Measurements from ENCODE around the gene ZBTB7A. TPM values are rescaled to one million over a fixed set of nuclear protein-coding genes. Genes with fewer than 3 reads are reported as not detected.
A peak's percentile ranks its signal among the peaks of the same experiment; 100 is the strongest.

The ZBTB7A gene
- total RNA-seq, 6 donors from 2014 or later: 54.1 to 131 (median 72.6) TPM

DNA sequence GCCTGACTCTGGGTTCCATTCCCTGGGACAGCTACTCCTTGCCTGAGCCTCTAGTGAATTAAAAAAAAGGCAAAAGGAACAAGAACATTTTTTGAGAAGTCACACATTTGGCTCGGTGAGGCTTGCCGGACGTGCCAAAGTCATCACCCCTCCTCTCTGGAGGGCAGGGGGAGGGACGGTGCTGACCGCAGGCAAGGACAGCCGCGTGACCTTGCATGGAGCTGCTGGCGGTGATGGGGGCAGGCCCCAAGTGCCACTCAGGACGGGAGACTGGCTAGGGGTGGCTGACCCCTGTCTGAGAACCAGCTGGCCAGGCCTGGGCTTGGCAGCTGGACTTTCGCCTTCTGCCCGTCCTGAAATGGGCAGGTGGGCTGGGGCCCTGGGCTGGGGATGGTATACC, 30.8 kb upstream of the ZBTB7A start:
- ATAC-seq (ENCODE audit: low FRiP score in 2 of 2) (peak in 1 of 2 donors; percentile 41), DNase-seq (peak in 1 of 2 donors; percentile 55)
- H3K27ac ChIP-seq: peak overlapping the region in 1 of 4 donors; percentile 21
- TF ChIP-seq, protein P1, sequence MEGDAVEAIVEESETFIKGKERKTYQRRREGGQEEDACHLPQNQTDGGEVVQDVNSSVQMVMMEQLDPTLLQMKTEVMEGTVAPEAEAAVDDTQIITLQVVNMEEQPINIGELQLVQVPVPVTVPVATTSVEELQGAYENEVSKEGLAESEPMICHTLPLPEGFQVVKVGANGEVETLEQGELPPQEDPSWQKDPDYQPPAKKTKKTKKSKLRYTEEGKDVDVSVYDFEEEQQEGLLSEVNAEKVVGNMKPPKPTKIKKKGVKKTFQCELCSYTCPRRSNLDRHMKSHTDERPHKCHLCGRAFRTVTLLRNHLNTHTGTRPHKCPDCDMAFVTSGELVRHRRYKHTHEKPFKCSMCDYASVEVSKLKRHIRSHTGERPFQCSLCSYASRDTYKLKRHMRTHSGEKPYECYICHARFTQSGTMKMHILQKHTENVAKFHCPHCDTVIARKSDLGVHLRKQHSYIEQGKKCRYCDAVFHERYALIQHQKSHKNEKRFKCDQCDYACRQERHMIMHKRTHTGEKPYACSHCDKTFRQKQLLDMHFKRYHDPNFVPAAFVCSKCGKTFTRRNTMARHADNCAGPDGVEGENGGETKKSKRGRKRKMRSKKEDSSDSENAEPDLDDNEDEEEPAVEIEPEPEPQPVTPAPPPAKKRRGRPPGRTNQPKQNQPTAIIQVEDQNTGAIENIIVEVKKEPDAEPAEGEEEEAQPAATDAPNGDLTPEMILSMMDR (IDR thresholded peaks at IDR 0.05): no peak
- TF ChIP-seq EP300 (IDR thresholded peaks at IDR 0.05) (no peak), POLR2AphosphoS5 (IDR thresholded peaks at IDR 0.05) (no peak), POLR2A (IDR thresholded peaks at IDR 0.05) (no peak)
- peaks cover 0 to 24% (median 6%) of the 10 kb centered on the region in 4 donors for H3K4me1 ChIP-seq
- WGBS, 2 donors: 78 to 87% methylated on average over 9 to 11 of the region's 11 CpGs
- H3K27me3 ChIP-seq: no peaks in the 10 kb centered on the region
- no peak overlapping the region for H3K4me3 ChIP-seq
- H3K9me3 ChIP-seq: no peaks in the 10 kb centered on the region
- peaks cover 14 to 81% (median 53%) of the 10 kb centered on the region in 4 donors for H3K36me3 ChIP-seq

DNA sequence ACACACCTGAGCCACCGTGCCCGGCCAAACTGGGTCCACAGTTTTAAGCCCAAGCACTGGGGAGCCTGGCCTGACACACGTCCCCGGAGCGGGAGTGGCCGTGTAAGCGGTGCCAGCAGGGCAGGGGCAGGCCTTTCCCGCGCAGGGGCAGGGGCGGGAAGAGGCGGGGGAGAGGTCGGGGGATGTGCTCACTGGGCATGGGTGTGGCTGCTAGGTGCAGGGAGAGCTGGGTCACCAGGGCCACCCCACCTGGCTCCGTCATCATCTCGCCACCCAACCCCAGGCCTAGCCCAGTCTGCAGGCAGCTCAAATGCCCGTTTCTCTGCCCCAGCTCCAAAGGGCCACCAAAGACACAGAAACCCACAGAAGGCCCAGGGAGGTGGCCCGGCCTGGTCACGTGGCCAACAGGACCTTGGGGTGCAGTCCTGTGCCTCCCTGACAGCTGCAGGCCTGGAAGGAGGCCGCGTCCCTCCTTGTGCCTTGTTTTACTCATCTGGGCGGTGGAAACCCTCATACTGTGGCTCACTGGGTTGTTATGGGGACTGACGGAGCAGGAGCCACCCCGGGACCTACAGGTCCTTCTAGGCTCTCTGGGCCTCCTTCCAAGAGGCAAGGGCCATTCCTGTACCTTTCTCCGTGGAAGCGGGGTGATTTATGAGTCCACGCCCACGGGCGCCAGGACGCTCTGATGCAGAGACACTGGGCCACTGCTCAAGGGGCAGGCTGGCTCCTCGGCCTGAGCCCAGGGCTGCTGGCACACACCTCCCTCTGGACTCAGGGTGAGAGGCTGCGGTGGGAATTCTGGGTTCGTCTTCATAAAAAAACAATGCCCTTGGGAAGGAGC, 29.6 kb upstream of the ZBTB7A start:
- 82 to 97% methylated on average over 7 to 18 of the region's 31 CpGs for WGBS, 2 donors
- no peaks in the 10 kb centered on the region for H3K9me3 ChIP-seq
- H3K36me3 ChIP-seq: peaks cover 2 to 78% (median 43%) of the 10 kb centered on the region in 4 donors
- TF ChIP-seq POLR2AphosphoS5 (IDR thresholded peaks at IDR 0.05) (no peak), EP300 (IDR thresholded peaks at IDR 0.05) (no peak), POLR2A (IDR thresholded peaks at IDR 0.05) (no peak)
- TF ChIP-seq, protein P1 (IDR thresholded peaks at IDR 0.05): no peak
- ATAC-seq (ENCODE audit: low FRiP score in 2 of 2) (no peak), DNase-seq (peak in 1 of 2 donors; percentile 64)
- H3K27me3 ChIP-seq: no peaks in the 10 kb centered on the region
- H3K4me1 ChIP-seq: peaks cover 0 to 24% (median 6%) of the 10 kb centered on the region in 4 donors
- no peak overlapping the region for H3K27ac ChIP-seq
- H3K4me3 ChIP-seq: no peak overlapping the region

DNA sequence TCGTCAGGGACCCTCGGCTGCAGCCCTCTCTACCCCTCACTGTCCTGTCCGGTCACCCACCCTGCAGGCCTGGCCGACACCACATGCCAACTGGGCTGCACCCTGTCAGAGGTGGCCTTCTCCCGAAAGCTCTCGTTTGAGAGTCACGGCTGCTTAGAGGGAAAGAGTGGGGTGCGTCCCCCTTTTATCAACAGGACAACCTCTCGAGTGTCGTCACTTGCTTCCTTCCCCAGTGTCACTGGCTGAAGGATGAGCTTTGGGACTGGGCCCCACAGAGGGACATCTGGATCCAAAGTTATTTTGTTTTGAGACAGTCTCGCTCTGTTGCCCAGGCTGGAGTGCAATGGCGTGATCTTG, 28.8 kb upstream of the ZBTB7A start:
- TF ChIP-seq POLR2A (IDR thresholded peaks at IDR 0.05) (no peak), POLR2AphosphoS5 (IDR thresholded peaks at IDR 0.05) (no peak), EP300 (IDR thresholded peaks at IDR 0.05) (no peak)
- TF ChIP-seq, protein P1 (IDR thresholded peaks at IDR 0.05): no peak
- peaks cover 0 to 78% (median 41%) of the 10 kb centered on the region in 4 donors for H3K36me3 ChIP-seq
- H3K9me3 ChIP-seq: no peaks in the 10 kb centered on the region
- H3K27me3 ChIP-seq: no peaks in the 10 kb centered on the region
- no peak overlapping the region for H3K4me3 ChIP-seq
- H3K4me1 ChIP-seq: peaks cover 0 to 24% (median 6%) of the 10 kb centered on the region in 4 donors
- 94 to 96% methylated on average over 6 to 12 of the region's 12 CpGs for WGBS, 2 donors
- H3K27ac ChIP-seq: no peak overlapping the region
- ATAC-seq (ENCODE audit: low FRiP score in 2 of 2) (no peak), DNase-seq (no peak)

DNA sequence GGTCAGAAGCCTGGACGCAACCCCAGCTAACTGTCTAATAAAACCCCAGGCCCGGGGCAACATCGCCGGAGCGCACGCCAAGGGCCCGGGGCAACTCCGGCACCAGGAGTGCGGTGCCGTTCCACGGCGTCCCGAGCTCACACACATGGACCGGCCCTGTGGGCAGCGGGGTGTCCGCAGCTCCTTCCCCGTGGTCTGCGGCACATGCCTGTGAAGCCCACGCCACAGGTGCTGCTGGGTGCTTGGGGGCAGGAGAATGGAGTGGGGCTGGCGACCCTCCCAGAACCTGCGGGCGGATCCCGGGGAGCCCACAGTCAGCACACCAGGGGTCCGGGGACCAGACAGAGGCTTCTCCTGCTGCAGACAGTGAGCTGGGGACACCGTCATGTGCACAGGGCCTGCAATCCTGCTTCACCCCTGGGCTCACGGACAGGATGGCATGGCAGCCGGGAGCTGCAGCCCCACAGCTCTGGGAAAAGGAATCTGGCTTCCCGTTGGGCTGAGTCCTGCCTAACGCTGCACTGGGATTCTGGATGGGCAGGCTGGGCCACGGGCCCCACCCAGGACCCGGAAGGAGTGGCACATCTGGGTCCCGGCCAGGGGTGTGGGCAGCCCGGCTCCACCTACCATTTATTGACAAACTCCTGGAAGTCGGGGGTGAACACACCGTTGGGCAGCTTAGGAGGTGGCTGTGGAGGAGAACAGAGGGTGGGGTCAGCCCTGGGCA, 28.2 kb upstream of the ZBTB7A start:
- H3K4me3 ChIP-seq: no peak overlapping the region
- H3K36me3 ChIP-seq: peaks cover 0 to 78% (median 43%) of the 10 kb centered on the region in 4 donors
- 79 to 87% methylated on average over 4 to 34 of the region's 35 CpGs for WGBS, 2 donors
- TF ChIP-seq EP300 (IDR thresholded peaks at IDR 0.05) (no peak), POLR2AphosphoS5 (IDR thresholded peaks at IDR 0.05) (no peak), POLR2A (IDR thresholded peaks at IDR 0.05) (no peak)
- TF ChIP-seq, protein P1 (IDR thresholded peaks at IDR 0.05): no peak
- no peak overlapping the region for H3K27ac ChIP-seq
- no peak for ATAC-seq (ENCODE audit: low FRiP score in 2 of 2)
- peak in 1 of 2 donors; percentile 78 for DNase-seq
- H3K27me3 ChIP-seq: no peaks in the 10 kb centered on the region
- H3K4me1 ChIP-seq: peaks cover 0 to 22% (median 6%) of the 10 kb centered on the region in 4 donors
- H3K9me3 ChIP-seq: no peaks in the 10 kb centered on the region

Data from upper lobe of left lung (tissue), 6 donors.